Measurements from ENCODE around the gene STRN4.

Gene STRN4

GRCh38 chr19:46726551-46726950, 19.7 kb downstream of the STRN4 start:
- no peak for DNase-seq (ENCODE audit: low read depth in 2 of 2)

GRCh38 chr19:46725859-46726393, 20.3 kb downstream of the STRN4 start:
- DNase-seq (ENCODE audit: low read depth in 2 of 2), result no peak

DNA sequence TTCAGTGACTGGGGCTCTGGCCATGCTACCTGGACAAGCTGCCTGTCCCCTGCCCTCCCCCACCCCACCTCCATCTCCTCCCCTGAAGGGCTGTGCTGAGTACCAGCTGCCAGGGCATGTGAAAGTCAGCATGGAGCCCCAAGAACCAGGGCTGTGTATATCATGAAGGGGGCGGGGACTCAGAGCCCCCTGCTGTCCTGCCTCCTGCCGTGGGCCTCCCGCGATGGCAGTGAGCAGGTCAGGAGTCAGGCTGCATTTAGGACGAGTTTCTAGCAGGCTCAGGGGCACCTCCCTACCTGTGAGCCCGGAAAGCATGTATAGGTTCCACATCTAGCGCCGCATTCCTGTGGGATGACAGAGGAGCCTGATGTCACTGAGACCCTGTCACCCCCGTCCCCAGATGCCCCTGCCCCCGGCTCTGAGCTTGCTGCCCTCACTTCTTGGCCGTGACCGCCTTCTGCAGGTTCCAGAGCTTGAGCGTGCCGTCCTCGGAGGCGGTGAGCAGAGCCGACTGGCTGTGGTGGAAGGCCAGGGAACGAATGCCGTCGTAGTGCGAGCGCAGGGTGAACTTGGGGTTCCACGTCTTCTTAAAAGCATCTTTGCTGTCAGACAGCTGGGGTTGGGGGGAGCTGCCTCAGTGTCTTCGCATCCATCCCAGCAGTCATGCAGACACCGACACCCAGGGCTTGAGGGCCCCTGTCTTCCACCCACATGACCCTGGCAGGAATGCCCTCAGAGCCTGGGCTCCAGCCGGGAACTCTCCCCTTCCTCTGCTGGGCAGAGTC, 21.0 kb downstream of the STRN4 start:
- DNase-seq (ENCODE audit: low read depth in 2 of 2), result no peak

GRCh38 chr19:46724468-46724867, 21.8 kb downstream of the STRN4 start:
- no peak for DNase-seq (ENCODE audit: low read depth in 2 of 2)

DNA sequence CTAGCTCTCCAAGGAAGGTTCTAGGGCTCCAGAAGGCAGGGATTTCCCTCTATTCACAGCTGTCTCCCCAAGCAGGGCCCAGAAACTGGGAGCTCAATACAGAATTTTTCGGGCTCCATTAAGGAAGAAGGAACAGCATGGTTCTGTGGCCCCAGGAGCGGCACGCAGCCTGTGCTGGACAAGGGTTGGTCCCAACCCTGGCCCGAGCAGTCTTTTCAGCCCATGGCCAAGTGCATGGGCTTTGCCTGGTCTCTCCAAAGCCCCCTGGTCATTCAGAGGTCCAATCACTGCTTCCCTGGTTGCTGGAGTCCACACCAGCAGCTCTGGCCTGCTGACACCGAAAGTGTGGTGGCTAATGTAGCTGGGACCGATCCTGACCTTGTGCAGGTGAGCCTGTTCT, 22.8 kb downstream of the STRN4 start:
- no peak for DNase-seq (ENCODE audit: low read depth in 2 of 2)

GRCh38 chr19:46723023-46723461, 23.2 kb downstream of the STRN4 start:
- DNase-seq (ENCODE audit: low read depth in 2 of 2), result no peak

DNA sequence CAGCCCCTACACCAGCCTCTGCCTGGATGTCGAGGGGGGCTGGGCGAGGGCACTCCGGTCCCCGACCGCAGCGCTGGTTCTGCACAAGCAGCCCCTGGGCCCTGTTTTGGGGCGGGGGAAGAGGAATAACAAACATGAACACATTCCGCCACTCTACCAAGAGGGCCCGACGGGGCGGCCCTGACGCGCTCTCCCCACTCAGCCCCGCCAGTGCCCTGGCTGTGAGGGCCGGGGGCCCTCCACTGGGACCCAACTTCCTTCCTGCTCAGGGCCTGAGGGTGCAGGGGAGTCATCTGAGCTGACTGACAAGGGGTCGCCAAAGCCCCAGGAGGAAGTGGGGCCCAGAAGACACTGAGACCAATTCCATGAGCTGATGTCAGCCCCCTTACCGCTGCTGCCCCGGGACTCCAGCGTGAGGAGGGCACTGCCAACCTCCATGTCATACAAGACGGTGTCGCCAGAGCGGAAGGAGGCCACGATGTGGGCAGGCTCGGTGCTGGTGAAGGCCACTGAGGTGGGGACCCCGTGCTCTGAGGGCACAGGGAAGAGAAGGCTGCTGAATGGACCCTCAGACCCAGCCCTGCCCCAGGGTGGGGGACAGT, 23.7 kb downstream of the STRN4 start:
- DNase-seq (ENCODE audit: low read depth in 2 of 2), result no peak

DNA sequence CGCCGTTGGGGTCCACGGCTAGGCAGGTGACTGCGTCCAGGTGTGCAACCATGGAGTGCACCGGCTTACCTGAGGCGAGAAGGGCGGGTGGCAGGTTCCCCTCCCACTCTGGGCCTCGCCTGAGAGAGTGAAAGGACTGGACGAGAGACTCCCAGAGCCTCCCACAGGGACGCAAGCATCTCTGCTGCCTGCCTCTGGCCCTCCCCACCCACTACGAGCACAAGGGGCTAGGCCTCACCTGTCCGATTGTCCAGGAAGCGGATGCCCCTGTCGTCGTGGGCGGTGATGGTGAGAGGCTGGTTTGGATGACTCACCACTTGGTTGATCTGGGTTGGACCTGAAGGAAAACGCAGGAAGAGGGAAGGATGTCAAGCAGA, 24.3 kb downstream of the STRN4 start:
- no peak for DNase-seq (ENCODE audit: low read depth in 2 of 2)

DNA sequence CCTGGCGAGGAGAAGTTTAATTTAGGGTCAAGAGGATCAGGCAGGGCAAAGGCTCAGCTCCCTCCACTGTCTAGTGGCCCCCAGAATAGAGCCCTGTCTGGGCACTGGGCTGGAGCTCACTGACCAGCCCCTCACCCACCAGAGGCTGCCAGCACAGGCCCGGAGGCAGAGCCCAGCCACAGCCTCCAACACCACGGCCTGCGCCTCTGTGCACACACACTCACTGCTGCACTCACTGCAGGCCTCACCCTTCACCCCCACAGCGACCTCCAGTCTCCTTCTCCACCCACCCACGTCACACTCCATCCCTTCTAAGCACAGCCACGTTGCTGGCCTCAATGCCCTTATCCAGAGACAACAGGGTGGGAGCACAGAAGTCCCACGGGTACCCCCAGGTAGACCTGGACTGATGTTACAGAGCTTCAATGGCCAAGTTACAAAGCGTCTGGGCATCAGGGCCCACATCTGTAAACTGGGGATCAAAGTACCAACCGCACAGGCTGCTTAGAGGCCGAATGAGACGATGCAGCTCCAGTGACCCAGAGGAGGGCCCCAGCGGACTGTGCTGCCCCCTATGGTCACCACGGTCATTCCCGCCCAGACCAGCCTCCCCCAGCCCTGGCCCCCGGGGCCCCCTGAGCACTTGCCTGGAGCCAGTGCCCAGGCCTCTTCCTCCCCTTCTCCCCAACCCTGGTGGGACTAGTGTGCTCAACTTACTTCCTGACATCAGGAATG, 24.8 kb downstream of the STRN4 start:
- no peak for DNase-seq (ENCODE audit: low read depth in 2 of 2)

DNA sequence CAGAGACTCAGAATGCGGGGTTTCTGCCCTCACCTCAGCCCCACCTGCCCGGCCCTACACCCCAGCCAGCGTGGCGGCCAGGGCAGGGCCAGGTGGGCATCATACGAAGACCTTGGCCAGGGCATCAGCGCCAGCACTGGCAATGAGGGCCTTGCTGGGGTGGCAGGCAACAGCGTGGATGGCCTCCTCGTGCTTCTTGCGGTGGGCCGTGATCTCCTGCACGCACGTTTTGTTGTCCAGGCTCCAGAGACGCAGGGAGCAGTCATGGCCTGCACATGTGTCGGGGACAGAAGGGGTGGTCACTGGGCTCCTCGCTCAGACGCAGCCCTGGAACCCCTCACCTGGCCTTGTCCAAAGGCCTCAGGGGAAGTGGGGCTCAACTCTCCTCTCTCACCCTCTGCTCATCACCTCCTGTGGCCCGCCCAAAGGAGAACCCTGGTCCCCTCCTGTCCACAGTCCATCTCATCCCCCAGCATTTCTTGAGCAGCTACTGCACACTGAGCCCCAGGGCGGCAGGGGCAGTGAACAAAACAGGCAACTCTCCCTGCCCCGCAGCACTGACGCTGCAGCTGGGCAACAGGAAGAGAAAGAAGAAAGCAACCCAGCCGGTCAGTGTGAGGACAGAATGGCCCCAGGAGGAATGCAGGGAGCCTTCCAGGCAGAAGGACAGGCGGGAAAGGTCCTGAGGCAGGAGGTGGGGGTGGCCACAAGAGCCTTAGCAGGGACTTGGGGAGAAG, 25.6 kb downstream of the STRN4 start:
- no peak for DNase-seq (ENCODE audit: low read depth in 2 of 2)

- DNase-seq (ENCODE audit: low read depth in 2 of 2), result no peak
Observed at GRCh38 chr19:46719629-46720502, 26.4 kb downstream of the STRN4 start.

DNA sequence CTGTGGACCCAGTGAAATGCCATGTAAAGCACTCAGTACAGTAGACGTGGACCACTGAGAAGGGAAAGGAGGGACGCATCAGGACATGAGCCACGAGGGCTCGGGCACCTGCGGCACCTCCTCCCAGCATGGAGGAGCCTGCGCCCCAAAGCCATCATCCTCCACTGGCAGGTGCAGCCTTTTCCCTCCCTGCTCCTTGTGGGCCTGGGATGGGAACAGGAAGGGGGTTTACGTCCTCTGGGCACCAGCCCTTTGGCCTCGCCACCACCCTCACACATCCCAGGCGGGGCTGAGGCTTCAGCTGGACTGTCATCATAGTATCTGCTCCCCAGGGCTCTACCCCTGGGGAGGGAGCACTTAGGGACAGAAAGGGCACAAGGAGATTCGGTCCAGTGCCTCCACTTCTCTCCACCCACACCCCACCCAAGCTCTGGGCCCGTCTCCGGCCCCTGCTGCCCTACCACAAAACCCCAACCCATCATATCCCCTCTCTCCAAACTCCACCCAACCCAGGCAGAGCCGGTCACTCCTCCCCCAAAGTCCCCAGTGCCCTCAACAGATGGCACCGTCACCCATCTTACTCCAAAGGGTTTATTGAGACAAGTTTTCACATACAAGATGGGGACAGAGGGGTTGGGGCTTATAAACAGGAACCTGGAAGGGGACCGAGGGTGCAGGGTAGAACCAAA, 27.2 kb downstream of the STRN4 start:
- DNase-seq (ENCODE audit: low read depth in 2 of 2), result no peak

- DNase-seq (ENCODE audit: low read depth in 2 of 2), result peak; percentile 32 to 45
Observed at GRCh38 chr19:46718157-46718933, 27.9 kb downstream of the STRN4 start.

DNA sequence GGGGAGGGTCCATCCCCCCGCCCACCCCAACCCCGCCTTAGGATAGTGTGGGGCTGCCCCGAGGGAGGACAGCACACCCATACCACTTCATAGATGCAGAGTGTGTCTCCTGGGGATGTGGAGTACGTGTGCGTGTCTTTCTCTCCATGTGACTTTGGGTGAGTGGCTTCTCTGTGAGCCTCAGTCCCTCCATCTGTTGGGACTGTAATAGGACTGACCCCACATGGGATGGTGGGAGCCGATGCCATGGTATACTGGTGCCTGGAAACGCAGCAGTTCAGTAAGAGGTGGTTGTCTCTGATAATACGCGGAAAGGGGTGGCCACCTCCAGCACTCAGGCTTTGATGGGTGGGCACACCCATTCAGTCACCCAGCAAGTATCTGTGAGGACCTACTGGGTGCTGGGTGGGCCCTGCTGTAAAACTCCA, 28.5 kb downstream of the STRN4 start:
- DNase-seq (ENCODE audit: low read depth in 2 of 2), result peak in 1 of 2 donors; percentile 2

DNA sequence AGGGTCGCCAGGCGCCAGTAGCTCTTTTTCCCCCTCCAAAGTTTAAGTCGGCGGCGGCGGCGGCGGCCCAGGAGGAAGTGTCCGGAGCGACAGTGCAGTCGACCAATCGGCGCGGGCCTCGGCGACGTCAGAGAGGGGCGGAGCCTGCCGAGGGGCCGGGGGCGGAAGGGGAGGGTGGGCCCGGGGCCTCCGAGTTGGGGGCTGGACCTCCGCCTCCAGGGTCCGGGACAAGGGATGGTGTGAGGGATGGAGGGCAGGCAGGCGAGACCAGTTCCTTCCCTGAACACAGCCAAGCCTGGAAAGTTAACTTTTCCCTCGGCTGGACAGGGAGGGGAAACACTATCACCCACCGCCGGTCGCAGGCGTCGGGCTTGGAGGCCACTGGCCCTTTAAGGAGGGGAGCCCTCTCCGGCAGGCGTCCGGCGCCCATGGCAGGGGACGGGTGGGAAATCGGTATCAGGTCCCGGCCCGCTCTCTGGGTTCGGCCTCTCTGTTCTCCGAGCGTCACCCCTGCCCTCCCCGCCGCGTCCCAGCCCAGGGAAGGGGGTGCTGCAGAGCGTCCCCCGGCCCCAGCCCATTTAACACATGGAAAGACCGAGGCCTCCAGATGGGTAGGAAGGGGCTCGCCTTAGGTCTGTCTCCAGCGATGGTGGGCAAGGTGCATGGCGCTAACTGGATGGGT, 29.1 kb downstream of the STRN4 start, which contains the start of gene PRKD2:
TSS of gene PRKD2 (minus strand) at position 81 of the 682 bp plus-strand sequence. CDS start 744 bp downstream, outside the sequence.
- DNase-seq (ENCODE audit: low read depth in 2 of 2), result peak; percentile 77 to 83

DNA sequence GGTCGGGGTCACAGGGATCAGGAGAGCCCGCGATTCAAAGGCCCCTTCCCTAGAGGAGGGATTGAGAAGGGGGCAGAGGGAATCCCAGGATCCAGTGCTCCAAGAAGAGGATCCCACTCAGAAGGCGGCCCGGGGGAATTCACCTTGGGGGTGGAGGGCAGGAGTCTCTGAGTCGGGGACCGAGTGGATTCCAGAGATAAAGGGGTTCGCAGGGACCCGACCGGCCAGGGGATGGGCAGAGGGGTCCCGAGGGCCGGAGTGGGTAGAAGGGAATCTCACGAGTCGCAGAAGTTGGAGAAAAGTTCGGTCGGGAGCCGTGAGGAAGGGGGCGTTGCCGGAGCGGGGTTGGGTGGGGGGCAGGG, 29.6 kb downstream of the STRN4 start:
- no peak for DNase-seq (ENCODE audit: low read depth in 2 of 2)

DNA sequence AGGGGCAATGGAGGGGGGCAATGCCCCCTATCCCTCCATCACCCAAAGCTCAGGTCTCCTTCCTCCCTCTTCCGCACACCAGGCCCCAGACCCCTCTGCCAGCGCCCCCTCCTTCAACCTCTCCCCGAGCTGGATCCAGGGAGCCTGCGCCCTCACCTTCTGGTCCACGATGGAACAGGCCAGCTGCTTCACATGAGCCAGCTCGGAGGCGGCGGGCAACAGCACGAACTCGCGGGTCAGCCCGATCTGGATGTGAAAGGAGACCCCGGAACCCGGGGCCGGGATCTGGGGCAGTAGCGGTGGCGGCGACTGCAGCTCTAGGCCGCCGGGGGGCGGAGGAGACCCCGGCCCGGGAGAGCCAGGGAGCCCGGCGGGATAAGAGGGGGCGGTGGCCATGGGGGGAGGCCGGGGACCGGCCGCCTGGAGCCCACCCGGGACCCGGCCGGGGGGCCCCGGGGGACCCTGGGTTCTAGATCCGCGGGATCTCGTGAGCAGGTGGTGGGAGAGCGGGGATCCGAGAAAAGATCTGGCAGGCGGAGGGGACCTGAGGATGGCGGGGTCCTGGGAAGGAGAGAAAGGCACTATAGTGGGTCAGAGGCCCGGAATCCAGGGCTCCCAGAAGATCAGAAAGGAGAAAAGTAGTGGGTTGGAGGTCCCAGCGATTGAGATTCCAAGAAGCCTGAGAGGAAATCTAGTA, 30.1 kb downstream of the STRN4 start:
- DNase-seq (ENCODE audit: low read depth in 2 of 2), result no peak

GRCh38 chr19:46715620-46715974, 30.7 kb downstream of the STRN4 start:
- DNase-seq (ENCODE audit: low read depth in 2 of 2), result no peak

Data from stimulated activated CD8-positive, alpha-beta memory T cell treated with anti-CD3 and anti-CD28 coated beads, Interleukin-7, amount 100 ng/mL, for 1 hour (primary cell).